WTC11 (cell line): ENCODE results near the gene HLCS. TPM values are rescaled to one million over a fixed set of nuclear protein-coding genes. Genes with fewer than 3 reads are reported as not detected.

Experiments
- ATAC-seq: fragments of 200-7000 bp; cut with Tn5 transposase; 2 replicates; pipeline ENCODE4 v1.10.0; 2021; ENCODE audit warnings: mild to moderate bottlenecking, moderate library complexity
- CTCF ChIA-PET: fragments of 300-600 bp; sonication (Branson Sonifier 250); formaldehyde crosslinking; loops from one replicate; lab custom pipeline; 2021; ENCODE audit warnings: antibody characterized with exemption; lab: Charles Lee
- POLR2A ChIA-PET: fragments of 350-600 bp; sonication (Branson Sonifier 250); formaldehyde crosslinking; loops from one replicate; lab custom pipeline; 2021; ENCODE audit warnings: antibody characterized with exemption; lab: Charles Lee
- DNase-seq: peaks from one replicate; pipeline ENCODE4 v3.0.0; 2021; ENCODE audit warnings: low spot score
- H3K27ac Mint-ChIP-seq: 2 replicates; pipeline ENCODE4 v1.8.0; 2021; ENCODE audit warnings: mixed read lengths
- H3K27me3 Mint-ChIP-seq: 2 replicates; pipeline ENCODE4 v1.8.0; 2021; ENCODE audit warnings: low read depth, mild to moderate bottlenecking, moderate library complexity, mixed read lengths
- H3K36me3 Mint-ChIP-seq: 2 replicates; pipeline ENCODE4 v1.8.0; 2021; ENCODE audit warnings: mixed read lengths
- H3K4me1 Mint-ChIP-seq: 2 replicates; pipeline ENCODE4 v1.8.0; 2022; ENCODE audit warnings: mixed read lengths
- H3K4me3 Mint-ChIP-seq: 2 replicates; pipeline ENCODE4 v1.8.0; 2021; ENCODE audit warnings: mild to moderate bottlenecking, moderate library complexity, mixed read lengths
- H3K9me3 Mint-ChIP-seq: 2 replicates; pipeline ENCODE4 v1.8.0; 2021; ENCODE audit warnings: mixed read lengths
- CREB1 ChIP-seq: sonication (generic); formaldehyde crosslinking; IDR thresholded peaks from 2 replicates; pipeline ENCODE4 v1.8.0; 2023; ENCODE audit warnings: mild to moderate bottlenecking, missing genetic modification reagents
- ESRRA ChIP-seq: sonication (generic); formaldehyde crosslinking; IDR thresholded peaks from 2 replicates; pipeline ENCODE4 v1.8.1; 2022; ENCODE audit warnings: mild to moderate bottlenecking, missing genetic modification reagents, borderline replicate concordance
- GABPB1 ChIP-seq: sonication (generic); formaldehyde crosslinking; IDR thresholded peaks from 2 replicates; pipeline ENCODE4 v1.8.1; 2023; ENCODE audit warnings: mild to moderate bottlenecking, missing genetic modification reagents
- HMGA2 ChIP-seq: fragments of 250-450 bp; sonication (Bioruptor Pico); IDR thresholded peaks from 2 replicates; pipeline ENCODE4 v1.4.0; 2021; ENCODE audit warnings: mild to moderate bottlenecking, moderate library complexity
- JAZF1 ChIP-seq: fragments of 250-450 bp; sonication (Bioruptor Pico); IDR thresholded peaks from 2 replicates; pipeline ENCODE4 v1.9.0; 2021; ENCODE audit warnings: moderate library complexity, mild to moderate bottlenecking, inconsistent platforms
- KAT7 ChIP-seq: sonication (generic); formaldehyde crosslinking; IDR thresholded peaks from 2 replicates; pipeline ENCODE4 v1.8.1; 2023; ENCODE audit warnings: missing genetic modification reagents, mild to moderate bottlenecking, borderline replicate concordance
- NFYB ChIP-seq: sonication (generic); formaldehyde crosslinking; conservative IDR thresholded peaks from 2 replicates; pipeline ENCODE4 v1.8.0; 2022; ENCODE audit warnings: low read depth, missing genetic modification reagents
- NR2C2 ChIP-seq: sonication (generic); formaldehyde crosslinking; IDR thresholded peaks from 2 replicates; pipeline ENCODE4 v1.8.0; 2022; ENCODE audit warnings: mild to moderate bottlenecking, missing genetic modification reagents
- OVOL2 ChIP-seq: fragments of 250-450 bp; sonication (Bioruptor Pico); IDR thresholded peaks from 2 replicates; pipeline ENCODE4 v1.9.0; 2021; ENCODE audit warnings: mild to moderate bottlenecking, borderline replicate concordance
- PRRX2 ChIP-seq: fragments of 250-450 bp; sonication (Bioruptor Pico); IDR thresholded peaks from 2 replicates; pipeline ENCODE4 v1.8.0; 2021; ENCODE audit warnings: mild to moderate bottlenecking
- SOX15 ChIP-seq: fragments of 250-450 bp; sonication (Bioruptor Pico); IDR thresholded peaks from 2 replicates; pipeline ENCODE4 v1.9.0; 2021; ENCODE audit warnings: mild to moderate bottlenecking
- SP1 ChIP-seq: sonication (generic); formaldehyde crosslinking; conservative IDR thresholded peaks from 2 replicates; pipeline ENCODE4 v1.8.1; 2022; ENCODE audit warnings: missing genetic modification reagents
- TCF7 ChIP-seq: sonication (generic); formaldehyde crosslinking; IDR thresholded peaks from 2 replicates; pipeline ENCODE4 v1.8.0; 2022; ENCODE audit warnings: mild to moderate bottlenecking, low read depth, missing genetic modification reagents, moderate library complexity
- ZNF423 ChIP-seq: fragments of 250-450 bp; sonication (Bioruptor Pico); IDR thresholded peaks from 2 replicates; pipeline ENCODE4 v2.1.2; 2022; ENCODE audit warnings: mild to moderate bottlenecking, moderate library complexity
- total RNA-seq: library from RNA; stranded (reverse); gene quantifications from 3 replicates; pipeline ENCODE4 v1.2.3, GENCODE V29; 2021
- TF ChIP-seq, protein P1 (sequence below): sonication (generic); formaldehyde crosslinking; IDR thresholded peaks from 2 replicates; pipeline ENCODE4 v1.8.1; 2023; ENCODE audit warnings: mild to moderate bottlenecking, missing genetic modification reagents
- TF ChIP-seq, protein P2 (sequence below): sonication (generic); formaldehyde crosslinking; conservative IDR thresholded peaks from 2 replicates; pipeline ENCODE4 v1.8.1; 2022; ENCODE audit warnings: mild to moderate bottlenecking, missing genetic modification reagents
- TF ChIP-seq, protein P3 (sequence below): sonication (generic); formaldehyde crosslinking; IDR thresholded peaks from 2 replicates; pipeline ENCODE4 v1.8.1; 2023; ENCODE audit warnings: mild to moderate bottlenecking, missing genetic modification reagents, moderate library complexity
- TF ChIP-seq, protein P4 (sequence below): sonication (generic); formaldehyde crosslinking; IDR thresholded peaks from 2 replicates; pipeline ENCODE4 v1.8.0; 2022; ENCODE audit warnings: missing genetic modification reagents
- TF ChIP-seq, protein P5 (sequence below): sonication (generic); formaldehyde crosslinking; IDR thresholded peaks from 2 replicates; pipeline ENCODE4 v1.8.0; 2023; ENCODE audit warnings: missing genetic modification reagents, mild to moderate bottlenecking, borderline replicate concordance

Gene HLCS
- total RNA-seq, 1 experiment from 2014 or later = 9.3 TPM

DNA sequence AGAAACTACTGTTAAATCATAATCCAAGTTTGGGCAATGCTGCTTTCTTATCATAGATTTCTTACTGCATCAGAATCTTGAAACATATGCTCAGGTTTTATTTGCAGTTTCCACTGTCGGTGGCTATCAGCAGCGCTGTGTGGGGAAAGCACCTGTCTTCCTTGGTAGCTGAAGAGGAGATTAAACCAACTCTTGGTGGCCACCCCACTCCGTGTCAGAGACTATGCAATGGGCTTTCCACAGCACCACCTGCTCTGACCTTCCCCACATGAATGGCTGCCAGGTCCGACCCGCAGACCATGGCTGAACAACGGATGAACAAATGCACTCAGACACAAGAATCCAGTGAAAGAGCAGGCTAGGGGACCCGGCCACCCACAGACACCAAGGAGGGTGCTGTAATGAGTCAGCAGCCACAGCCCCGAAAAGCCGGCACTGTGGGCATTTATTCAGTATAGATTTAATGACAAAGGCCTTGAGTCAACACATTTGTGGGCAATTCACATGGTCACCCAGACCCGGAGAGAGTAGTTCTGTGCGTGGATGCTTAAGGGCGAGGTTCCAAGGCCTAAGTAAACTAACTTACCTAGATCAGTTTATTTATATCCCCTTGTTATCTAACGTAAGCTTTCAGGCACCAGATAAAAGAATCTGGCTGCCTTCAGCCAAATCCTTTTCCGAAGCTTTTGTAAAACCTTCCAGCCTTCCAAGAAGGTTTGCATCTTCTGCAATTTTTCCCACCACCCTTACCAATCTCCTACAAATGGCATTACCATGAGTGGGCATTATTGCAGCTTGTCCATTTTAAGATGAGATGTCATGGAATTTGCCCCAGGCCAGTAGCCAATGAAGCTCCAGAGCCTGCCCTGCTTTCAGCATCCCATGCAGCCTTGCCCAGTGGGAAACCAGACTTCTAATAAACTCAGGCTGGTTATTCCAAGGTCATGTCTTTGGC lies 82.7 kb downstream of the HLCS start (continued):
- TF ChIP-seq, protein P1, sequence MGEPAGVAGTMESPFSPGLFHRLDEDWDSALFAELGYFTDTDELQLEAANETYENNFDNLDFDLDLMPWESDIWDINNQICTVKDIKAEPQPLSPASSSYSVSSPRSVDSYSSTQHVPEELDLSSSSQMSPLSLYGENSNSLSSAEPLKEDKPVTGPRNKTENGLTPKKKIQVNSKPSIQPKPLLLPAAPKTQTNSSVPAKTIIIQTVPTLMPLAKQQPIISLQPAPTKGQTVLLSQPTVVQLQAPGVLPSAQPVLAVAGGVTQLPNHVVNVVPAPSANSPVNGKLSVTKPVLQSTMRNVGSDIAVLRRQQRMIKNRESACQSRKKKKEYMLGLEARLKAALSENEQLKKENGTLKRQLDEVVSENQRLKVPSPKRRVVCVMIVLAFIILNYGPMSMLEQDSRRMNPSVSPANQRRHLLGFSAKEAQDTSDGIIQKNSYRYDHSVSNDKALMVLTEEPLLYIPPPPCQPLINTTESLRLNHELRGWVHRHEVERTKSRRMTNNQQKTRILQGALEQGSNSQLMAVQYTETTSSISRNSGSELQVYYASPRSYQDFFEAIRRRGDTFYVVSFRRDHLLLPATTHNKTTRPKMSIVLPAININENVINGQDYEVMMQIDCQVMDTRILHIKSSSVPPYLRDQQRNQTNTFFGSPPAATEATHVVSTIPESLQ = no peak
- TF ChIP-seq, protein P2, sequence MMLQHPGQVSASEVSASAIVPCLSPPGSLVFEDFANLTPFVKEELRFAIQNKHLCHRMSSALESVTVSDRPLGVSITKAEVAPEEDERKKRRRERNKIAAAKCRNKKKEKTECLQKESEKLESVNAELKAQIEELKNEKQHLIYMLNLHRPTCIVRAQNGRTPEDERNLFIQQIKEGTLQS = no peak
- TF ChIP-seq, protein P3, sequence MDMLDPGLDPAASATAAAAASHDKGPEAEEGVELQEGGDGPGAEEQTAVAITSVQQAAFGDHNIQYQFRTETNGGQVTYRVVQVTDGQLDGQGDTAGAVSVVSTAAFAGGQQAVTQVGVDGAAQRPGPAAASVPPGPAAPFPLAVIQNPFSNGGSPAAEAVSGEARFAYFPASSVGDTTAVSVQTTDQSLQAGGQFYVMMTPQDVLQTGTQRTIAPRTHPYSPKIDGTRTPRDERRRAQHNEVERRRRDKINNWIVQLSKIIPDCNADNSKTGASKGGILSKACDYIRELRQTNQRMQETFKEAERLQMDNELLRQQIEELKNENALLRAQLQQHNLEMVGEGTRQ (CRISPR knock-in tag) = no peak
- TF ChIP-seq HMGA2 = no peak
- TF ChIP-seq, all 79 proteins: peak for 0

DNA sequence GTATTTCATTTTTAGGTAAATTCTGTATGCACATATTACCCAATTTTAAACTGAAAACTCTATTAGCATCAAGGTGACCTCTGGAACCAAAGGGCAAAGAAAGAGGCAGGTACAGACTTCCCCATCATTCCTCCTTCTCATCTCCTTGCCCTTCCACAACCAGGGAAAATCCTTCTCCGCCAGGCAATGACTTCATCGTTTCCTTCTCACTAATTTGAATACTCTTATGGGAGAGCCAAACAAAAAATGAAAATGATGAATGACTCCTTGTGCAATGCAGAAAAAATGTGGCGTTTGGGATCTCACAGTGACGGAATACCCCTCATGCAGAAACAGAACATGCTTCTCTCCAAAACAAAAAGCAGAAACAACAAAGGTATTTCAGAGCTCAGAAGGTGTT lies 83.7 kb downstream of the HLCS start:
- POLR2A ChIA-PET = no interaction called here
- TF ChIP-seq OVOL2 (CRISPR knock-in tag) = no peak
- TF ChIP-seq, protein P4, sequence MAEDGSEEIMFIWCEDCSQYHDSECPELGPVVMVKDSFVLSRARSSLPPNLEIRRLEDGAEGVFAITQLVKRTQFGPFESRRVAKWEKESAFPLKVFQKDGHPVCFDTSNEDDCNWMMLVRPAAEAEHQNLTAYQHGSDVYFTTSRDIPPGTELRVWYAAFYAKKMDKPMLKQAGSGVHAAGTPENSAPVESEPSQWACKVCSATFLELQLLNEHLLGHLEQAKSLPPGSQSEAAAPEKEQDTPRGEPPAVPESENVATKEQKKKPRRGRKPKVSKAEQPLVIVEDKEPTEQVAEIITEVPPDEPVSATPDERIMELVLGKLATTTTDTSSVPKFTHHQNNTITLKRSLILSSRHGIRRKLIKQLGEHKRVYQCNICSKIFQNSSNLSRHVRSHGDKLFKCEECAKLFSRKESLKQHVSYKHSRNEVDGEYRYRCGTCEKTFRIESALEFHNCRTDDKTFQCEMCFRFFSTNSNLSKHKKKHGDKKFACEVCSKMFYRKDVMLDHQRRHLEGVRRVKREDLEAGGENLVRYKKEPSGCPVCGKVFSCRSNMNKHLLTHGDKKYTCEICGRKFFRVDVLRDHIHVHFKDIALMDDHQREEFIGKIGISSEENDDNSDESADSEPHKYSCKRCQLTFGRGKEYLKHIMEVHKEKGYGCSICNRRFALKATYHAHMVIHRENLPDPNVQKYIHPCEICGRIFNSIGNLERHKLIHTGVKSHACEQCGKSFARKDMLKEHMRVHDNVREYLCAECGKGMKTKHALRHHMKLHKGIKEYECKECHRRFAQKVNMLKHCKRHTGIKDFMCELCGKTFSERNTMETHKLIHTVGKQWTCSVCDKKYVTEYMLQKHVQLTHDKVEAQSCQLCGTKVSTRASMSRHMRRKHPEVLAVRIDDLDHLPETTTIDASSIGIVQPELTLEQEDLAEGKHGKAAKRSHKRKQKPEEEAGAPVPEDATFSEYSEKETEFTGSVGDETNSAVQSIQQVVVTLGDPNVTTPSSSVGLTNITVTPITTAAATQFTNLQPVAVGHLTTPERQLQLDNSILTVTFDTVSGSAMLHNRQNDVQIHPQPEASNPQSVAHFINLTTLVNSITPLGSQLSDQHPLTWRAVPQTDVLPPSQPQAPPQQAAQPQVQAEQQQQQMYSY (CRISPR knock-in tag) = no peak
- TF ChIP-seq, protein P1 = no peak
- no peak for TF ChIP-seq NFYB (CRISPR knock-in tag)
- no peak for TF ChIP-seq ESRRA (CRISPR knock-in tag)
- TF ChIP-seq ZNF423 (CRISPR knock-in tag) = no peak
- TF ChIP-seq TCF7 (CRISPR knock-in tag) = no peak
- no peak for TF ChIP-seq SOX15 (CRISPR knock-in tag)
- TF ChIP-seq NR2C2 (CRISPR knock-in tag) = no peak
- TF ChIP-seq JAZF1 (CRISPR knock-in tag) = no peak
- TF ChIP-seq SP1 (CRISPR knock-in tag) = no peak
- TF ChIP-seq CREB1 (CRISPR knock-in tag) = no peak
- no peak for TF ChIP-seq KAT7 (CRISPR knock-in tag)
- TF ChIP-seq, protein P5, sequence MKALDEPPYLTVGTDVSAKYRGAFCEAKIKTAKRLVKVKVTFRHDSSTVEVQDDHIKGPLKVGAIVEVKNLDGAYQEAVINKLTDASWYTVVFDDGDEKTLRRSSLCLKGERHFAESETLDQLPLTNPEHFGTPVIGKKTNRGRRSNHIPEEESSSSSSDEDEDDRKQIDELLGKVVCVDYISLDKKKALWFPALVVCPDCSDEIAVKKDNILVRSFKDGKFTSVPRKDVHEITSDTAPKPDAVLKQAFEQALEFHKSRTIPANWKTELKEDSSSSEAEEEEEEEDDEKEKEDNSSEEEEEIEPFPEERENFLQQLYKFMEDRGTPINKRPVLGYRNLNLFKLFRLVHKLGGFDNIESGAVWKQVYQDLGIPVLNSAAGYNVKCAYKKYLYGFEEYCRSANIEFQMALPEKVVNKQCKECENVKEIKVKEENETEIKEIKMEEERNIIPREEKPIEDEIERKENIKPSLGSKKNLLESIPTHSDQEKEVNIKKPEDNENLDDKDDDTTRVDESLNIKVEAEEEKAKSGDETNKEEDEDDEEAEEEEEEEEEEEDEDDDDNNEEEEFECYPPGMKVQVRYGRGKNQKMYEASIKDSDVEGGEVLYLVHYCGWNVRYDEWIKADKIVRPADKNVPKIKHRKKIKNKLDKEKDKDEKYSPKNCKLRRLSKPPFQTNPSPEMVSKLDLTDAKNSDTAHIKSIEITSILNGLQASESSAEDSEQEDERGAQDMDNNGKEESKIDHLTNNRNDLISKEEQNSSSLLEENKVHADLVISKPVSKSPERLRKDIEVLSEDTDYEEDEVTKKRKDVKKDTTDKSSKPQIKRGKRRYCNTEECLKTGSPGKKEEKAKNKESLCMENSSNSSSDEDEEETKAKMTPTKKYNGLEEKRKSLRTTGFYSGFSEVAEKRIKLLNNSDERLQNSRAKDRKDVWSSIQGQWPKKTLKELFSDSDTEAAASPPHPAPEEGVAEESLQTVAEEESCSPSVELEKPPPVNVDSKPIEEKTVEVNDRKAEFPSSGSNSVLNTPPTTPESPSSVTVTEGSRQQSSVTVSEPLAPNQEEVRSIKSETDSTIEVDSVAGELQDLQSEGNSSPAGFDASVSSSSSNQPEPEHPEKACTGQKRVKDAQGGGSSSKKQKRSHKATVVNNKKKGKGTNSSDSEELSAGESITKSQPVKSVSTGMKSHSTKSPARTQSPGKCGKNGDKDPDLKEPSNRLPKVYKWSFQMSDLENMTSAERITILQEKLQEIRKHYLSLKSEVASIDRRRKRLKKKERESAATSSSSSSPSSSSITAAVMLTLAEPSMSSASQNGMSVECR (CRISPR knock-in tag) = no peak
- TF ChIP-seq PRRX2 = no peak
- TF ChIP-seq GABPB1 (CRISPR knock-in tag) = no peak
- CTCF ChIA-PET = no interaction called here
- peaks cover 34% of the 10 kb centered on the region for H3K36me3 Mint-ChIP-seq
- H3K4me3 Mint-ChIP-seq = no peak overlapping the region
- no peak for ATAC-seq
- H3K27me3 Mint-ChIP-seq = peaks cover 4% of the 10 kb centered on the region; the same call in 1 of the 2 replicates
- peaks cover 43% of the 10 kb centered on the region for H3K9me3 Mint-ChIP-seq
- peaks cover 2% of the 10 kb centered on the region; the same call in 1 of the 2 replicates for H3K4me1 Mint-ChIP-seq
- DNase-seq = no peak
- H3K27ac Mint-ChIP-seq = no peak overlapping the region
